HG03378 (cell line): ENCODE results near the gene MTM1.

ENCODE experiments used
- ATAC-seq: cut with Tn5 transposase; IDR thresholded peaks from one replicate; pipeline ENCODE4 v1.9.1; 2021; ENCODE audit warnings: mild to moderate bottlenecking, moderate library complexity; ENCODE audit not compliant: unreplicated experiment

The MTM1 gene

GRCh38 chrX:150701377-150701776 lies 133.0 kb downstream of the MTM1 start:
- no peak for ATAC-seq

- ATAC-seq, result no peak
These were observed 134.7 kb downstream of the MTM1 start for GRCh38 chrX:150702966-150703694.

GRCh38 chrX:150703695-150703974 lies 135.2 kb downstream of the MTM1 start:
- no peak for ATAC-seq

- ATAC-seq, result no peak
These were observed 135.7 kb downstream of the MTM1 start for GRCh38 chrX:150704030-150704613.

- ATAC-seq, result no peak
These were observed 144.2 kb downstream of the MTM1 start for GRCh38 chrX:150712619-150713018.

- ATAC-seq, result no peak
These were observed 146.8 kb downstream of the MTM1 start for GRCh38 chrX:150715184-150715583.

GRCh38 chrX:150719621-150720020 lies 151.2 kb downstream of the MTM1 start:
- no peak for ATAC-seq
